ENCODE results near the gene HMGN4. TPM values are rescaled to one million over a fixed set of nuclear protein-coding genes. Genes with fewer than 3 reads are reported as not detected.
A peak's percentile ranks its signal among the peaks of the same experiment; 100 is the strongest.

The HMGN4 gene
- total RNA-seq, 2 experiments from 2014 or later: 85.7 to 93.0 TPM

DNA sequence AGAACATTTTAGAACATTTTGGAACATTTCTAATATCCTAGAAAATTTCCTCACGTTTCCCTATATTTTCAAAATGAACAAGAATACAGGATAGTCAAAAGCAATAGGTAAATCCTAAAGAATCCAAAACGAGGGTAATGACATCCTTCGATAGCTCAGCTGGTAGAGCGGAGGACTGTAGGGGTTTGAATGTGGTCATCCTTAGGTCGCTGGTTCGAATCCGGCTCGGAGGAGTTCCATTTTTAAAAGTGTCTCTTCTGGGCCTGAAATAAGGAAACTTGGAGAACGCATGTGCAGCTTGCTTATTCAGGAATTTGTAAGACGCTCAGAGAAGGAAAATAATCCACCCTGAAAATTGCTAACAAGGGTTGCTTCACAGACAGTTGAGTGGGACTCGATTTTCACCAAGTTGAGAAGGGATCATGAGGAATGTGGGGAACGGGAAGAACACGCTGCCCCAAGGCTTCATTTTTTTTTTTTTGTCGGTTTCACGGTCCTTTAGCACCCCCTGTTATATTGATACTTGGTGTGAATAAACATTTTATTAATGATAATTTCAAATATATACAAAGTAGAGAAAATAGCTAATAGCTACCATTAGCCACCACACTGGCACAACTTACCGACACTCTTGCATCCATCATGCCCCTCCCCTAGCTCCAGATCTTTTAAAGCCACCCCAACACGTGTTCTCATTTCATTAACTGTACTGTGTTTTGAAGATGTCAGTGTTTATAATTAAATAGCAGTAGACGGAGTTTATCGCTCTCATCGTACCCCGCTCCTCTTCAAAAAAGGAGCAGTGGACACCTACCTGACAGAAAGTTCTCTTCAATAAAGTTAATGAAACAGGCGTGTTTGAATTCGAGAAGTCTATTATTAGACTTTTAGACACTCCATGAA, 56.8 kb downstream of the HMGN4 start:
- no peak for DNase-seq
- H3K9me3 Mint-ChIP-seq: no peaks in the 10 kb centered on the region
- peaks cover 40% of the 10 kb centered on the region for H3K27me3 Mint-ChIP-seq
- H3K27ac Mint-ChIP-seq: no peak overlapping the region
- POLR2A ChIA-PET: interaction anchor here (0.7 to 1.0 kb wide), 2 partner anchors 12 to 254 kb away, joined by 3 to 6 read pairs; no protein-coding TSS in a partner anchor
- H3K4me1 Mint-ChIP-seq: peaks cover 33% of the 10 kb centered on the region
- CTCF ChIA-PET: interaction anchor here (0.6 to 4.4 kb wide), 40 partner anchors 9 to 539 kb away, joined by 3 to 42 read pairs (median 4); a partner anchor contains a TSS
- H3K36me3 Mint-ChIP-seq (ENCODE audit: low read depth): peaks cover 22% of the 10 kb centered on the region
- no peak overlapping the region for H3K4me3 Mint-ChIP-seq

GRCh38 chr6:26595669-26596269, 57.6 kb downstream of the HMGN4 start:
- ChIA-PET POLR2A (interaction anchor here (1.0 kb wide), 1 partner anchor 254 kb away, joined by 3 read pairs; no protein-coding TSS in a partner anchor), CTCF (interaction anchor here (0.6 to 4.4 kb wide), 39 partner anchors 9 to 1609 kb away, joined by 3 to 42 read pairs (median 4); a partner anchor contains a TSS)
- Mint-ChIP-seq H3K4me1 (peaks cover 36% of the 10 kb centered on the region), H3K27me3 (peaks cover 34% of the 10 kb centered on the region), H3K9me3 (no peaks in the 10 kb centered on the region), H3K27ac (no peak overlapping the region), H3K36me3 (ENCODE audit: low read depth) (peaks cover 24% of the 10 kb centered on the region), H3K4me3 (no peak overlapping the region)
- DNase-seq: peak; percentile 89

Other genes starting within 250 kb of the HMGN4 start
- gene BTN3A2, start 173.2 kb upstream of the HMGN4 start, total RNA-seq: 100 to 1,000 TPM; 121 to 125 TPM
- gene BTN2A2, start 155.3 kb upstream of the HMGN4 start, total RNA-seq: 10 to 100 TPM; 12.4 to 12.7 TPM
- 10 to 100 TPM; 87.9 to 94.0 TPM for gene BTN3A1, start 136.1 kb upstream of the HMGN4 start, total RNA-seq
- 10 to 100 TPM; 58.5 to 65.3 TPM for gene BTN3A3, start 97.9 kb upstream of the HMGN4 start, total RNA-seq
- 10 to 100 TPM; 33.7 to 34.3 TPM for gene BTN2A1, start 80.4 kb upstream of the HMGN4 start, total RNA-seq
- gene BTN1A1, start 38.1 kb upstream of the HMGN4 start, total RNA-seq: not detected
- gene ABT1, start 58.6 kb downstream of the HMGN4 start, total RNA-seq: 10 to 100 TPM; 24.9 to 27.4 TPM
- gene ZNF322, start 121.4 kb downstream of the HMGN4 start, total RNA-seq: 1 to 10 TPM; 9.0 to 9.1 TPM